Astrocyte of the cerebellum (primary cell): ENCODE results near the gene PAQR6.

Experiments
- DNase-seq: peaks from one replicate; pipeline ENCODE4 v3.0.0-alpha.2; 2011; ENCODE audit warnings: low read depth
- H3K4me3 ChIP-seq: 2 replicates; pipeline ENCODE4 v1.5.1; 2011; ENCODE audit warnings: mild to moderate bottlenecking, low read depth, low read length, moderate library complexity
- CTCF ChIP-seq: IDR thresholded peaks from 2 replicates; pipeline ENCODE4 v1.5.1; 2012; ENCODE audit warnings: low read length, low read depth, moderate library complexity, mild to moderate bottlenecking; ENCODE audit errors: missing control alignments
- in situ Hi-C: cut with HindIII; loops from 2 replicates; pipeline ENCODE4 v1.10.0; 2017; ENCODE audit warnings: low sequenced_read_pairs

PAQR6 gene

GRCh38 chr1:156286061-156286460 lies 38.2 kb upstream of the PAQR6 start:
- TF ChIP-seq CTCF, result no peak
- DNase-seq, result no peak
- in situ Hi-C loops, result no loop called here

GRCh38 chr1:156285437-156285836 lies 37.6 kb upstream of the PAQR6 start:
- no peak overlapping the region for H3K4me3 ChIP-seq
- no peak for TF ChIP-seq CTCF
- no peak for DNase-seq
- in situ Hi-C loops, result no loop called here

More at GRCh38 chr1:156286061-156286460, 38.2 kb upstream of the PAQR6 start:
- no peak overlapping the region for H3K4me3 ChIP-seq

GRCh38 chr1:156284757-156285156 lies 36.9 kb upstream of the PAQR6 start:
- no peak for TF ChIP-seq CTCF
- in situ Hi-C loops, result loop anchor here (5.0 kb wide), 1 partner anchor 147 kb away; no protein-coding TSS in a partner anchor
- no peak overlapping the region for H3K4me3 ChIP-seq
- DNase-seq, result no peak

DNA sequence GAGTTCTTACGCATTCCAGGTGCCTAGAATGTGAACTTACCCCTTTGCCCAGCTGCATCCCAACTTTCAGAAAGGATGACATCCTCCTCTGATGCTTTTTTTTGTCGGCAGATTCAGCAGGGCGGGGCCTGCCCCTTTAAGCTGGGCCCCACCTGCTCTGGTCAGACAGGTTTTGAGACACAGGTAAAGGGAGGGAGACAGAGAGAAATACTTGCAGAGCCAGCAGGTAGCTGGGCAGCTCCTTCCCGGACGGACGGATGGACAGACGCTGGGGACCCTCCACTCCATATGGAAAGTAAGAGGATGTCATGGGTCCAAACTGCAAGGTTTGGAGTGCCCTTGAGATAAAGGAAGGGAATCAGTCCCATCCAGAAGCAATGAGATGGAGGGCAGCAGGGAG lies 36.3 kb upstream of the PAQR6 start, which contains the start of gene TMEM79:
TMEM79 (plus strand) TSS at position 214 of the 400 bp plus-strand sequence. CDS start 902 bp downstream, outside the sequence.
- in situ Hi-C loops, result loop anchor here (5.0 kb wide), 1 partner anchor 147 kb away; no protein-coding TSS in a partner anchor
- TF ChIP-seq CTCF, result no peak
- no peak for DNase-seq
- H3K4me3 ChIP-seq, result peak within 1 kb of the TSS; percentile 64

- in situ Hi-C loops, result loop anchor here (5.0 kb wide), 1 partner anchor 146 kb away; no protein-coding TSS in a partner anchor
- DNase-seq, result no peak
- TF ChIP-seq CTCF, result no peak
- peak overlapping the region; percentile 64 for H3K4me3 ChIP-seq
These were observed 35.7 kb upstream of the PAQR6 start for GRCh38 chr1:156283521-156283920.

- no peak for TF ChIP-seq CTCF
- DNase-seq, result peak; percentile 98
- peak within 1 kb of the TSS; percentile 64 for H3K4me3 ChIP-seq
- in situ Hi-C loops, result loop anchor here (5.0 kb wide), 1 partner anchor 145 kb away; no protein-coding TSS in a partner anchor
These were observed 34.8 kb upstream of the PAQR6 start, which contains the start of gene SMG5 for GRCh38 chr1:156282479-156283222. Gene SMG5 (minus strand): TSS chr1:156282825. CDS start chr1:156282680, 145 bp downstream.
